HG03432 (cell line): ENCODE measurements around the gene NMT1.
A peak's percentile ranks its signal among the peaks of the same experiment; 100 is the strongest.

ENCODE experiments used
- ATAC-seq: cut with Tn5 transposase; IDR thresholded peaks from one replicate; pipeline ENCODE4 v1.9.1; 2021; ENCODE audit warnings: mild to moderate bottlenecking, moderate library complexity; ENCODE audit not compliant: unreplicated experiment

NMT1 gene

DNA sequence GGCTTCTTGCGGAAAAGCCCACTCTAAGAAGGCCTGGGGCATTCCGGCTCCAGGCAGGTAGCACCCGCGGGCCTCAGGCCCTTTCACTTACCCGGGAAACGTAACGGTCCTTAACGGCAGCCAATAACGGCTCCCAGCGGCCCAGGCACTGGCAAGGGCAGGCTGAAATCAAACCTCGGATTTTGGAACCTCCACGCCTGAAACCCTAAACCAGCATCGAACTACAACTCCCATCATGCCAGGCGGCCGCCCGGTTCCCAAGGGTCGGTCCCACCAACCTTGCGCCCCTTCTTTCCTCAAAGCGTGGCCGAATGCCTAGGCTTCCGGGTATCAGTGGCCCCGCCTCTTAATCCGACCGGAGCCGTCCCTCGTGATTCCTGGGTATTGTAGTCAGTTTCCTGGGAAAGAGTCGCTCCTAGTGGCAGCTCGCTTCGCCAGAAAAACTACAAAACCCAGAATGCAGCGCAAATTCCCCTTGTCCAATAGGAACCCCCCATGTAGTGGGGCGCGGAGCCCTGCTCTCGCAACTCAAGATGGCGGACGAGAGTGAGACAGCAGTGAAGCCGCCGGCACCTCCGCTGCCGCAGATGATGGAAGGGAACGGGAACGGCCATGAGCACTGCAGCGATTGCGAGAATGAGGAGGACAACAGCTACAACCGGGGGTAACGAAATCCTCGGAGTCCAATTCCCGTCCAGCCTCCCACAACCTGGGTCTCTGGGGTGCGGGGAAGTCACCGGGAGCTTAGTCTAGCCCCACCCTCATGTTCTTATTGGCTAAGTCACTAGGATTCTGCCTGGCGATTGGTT, at the start of gene NMT1:
TSS of gene NMT1 (plus strand) at position 521 of the 809 bp plus-strand sequence. CDS start at position 534, 13 bp downstream.
- peak; percentile 91 for ATAC-seq

DNA sequence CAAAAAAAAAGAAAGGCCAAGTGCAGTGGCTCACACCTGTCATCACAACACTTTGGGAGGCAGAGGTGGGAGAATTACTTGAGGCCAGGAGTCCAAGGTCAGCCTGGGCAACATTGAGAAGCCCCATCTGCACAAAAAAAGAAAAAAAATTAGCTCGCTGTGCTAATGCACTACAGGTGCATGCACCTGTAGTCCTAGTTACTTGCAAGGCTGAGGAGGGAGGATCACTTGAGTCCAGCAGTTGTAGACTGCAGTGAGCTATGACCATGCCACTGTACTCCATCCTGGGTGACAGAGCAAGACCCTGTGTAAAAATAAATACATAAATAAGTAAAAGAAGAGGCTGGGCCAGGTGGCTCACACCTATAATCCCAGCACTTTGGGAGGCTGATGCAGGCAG, 49.4 kb upstream of the NMT1 start:
- ATAC-seq: no peak

DNA sequence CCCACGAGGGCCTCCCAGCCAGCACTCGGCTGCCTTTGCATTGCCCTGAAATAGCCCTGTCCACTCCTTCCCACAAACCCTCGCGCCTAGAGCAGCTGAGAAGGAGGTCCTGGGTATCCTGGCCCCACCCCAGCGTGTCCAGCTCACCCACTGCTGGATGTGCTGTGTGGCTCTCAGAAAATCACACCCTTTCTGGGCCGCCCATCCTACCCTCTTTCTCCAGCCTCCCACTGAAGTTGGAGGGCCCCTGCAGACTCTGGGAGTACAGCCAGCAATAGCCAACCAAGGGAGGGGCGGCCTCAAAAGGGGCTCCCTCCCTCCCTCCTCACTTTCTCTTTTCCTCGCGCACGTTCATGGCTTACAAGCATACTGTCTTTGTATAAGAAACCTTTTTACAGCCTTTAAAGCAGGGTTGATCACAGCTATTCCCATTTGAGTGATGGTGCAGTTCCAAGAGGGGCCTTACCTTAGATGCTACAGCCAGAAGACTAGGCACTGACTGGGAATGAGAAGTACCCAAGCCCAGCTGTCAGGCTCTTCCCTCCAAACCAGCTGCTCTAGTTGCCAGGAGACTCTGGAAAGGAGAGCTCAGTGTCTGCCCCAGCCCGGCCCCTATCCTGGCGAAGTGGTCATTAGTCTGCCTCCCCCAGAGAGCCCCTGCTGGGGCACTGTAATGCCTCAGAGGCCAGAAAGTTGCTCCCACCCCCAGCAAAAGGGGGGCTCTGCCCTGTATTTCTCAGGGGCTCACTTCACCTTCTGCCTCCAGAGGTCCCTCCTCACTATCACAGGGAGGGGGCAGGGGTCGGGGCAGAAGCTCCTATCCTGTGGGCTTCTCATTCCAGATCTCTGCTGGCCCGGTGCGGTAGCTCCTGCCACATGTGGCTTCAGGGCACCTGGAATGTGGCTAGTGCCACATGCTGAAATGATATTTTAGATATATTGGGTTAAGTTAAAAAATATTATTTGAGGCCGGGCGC, 47.8 kb upstream of the NMT1 start:
- no peak for ATAC-seq

DNA sequence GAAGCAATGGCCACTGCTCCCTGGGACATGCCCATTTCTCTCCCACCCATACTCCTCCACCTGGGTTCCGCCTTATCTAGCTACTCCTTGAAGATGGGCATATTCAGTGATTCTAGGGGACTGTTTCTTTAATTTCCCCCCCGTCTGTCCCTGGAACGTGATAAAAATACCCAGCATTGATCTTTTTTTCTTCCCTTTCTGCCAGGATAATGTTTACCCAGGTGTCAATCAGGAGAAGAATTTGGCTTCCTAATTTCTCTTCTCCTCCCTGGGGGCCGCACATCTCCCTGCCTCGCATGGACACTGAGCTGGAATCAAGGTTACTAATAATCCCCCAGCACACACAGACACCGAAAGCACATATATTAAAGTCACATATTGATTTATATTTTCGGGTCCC, 44.9 kb upstream of the NMT1 start:
- no peak for ATAC-seq

DNA sequence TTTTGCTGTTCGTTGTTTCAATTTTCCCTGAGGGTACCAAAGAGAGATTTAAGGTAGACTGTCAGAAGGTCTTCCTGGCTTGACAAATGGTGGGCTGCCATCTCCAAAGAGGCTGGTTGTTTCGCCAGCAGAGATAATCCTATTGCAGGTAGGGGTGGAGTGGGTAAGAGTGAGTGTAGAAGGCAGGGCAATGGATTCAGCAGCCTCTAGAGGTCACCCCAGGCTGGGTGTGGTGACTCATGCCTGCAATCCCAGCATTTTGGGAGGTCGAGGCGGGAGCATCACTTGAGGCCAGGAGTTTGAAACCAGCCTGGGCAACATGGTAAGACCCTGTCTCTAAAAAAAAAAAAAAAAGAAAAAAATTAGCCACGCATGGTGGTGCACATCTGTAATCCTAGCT, 44.3 kb upstream of the NMT1 start:
- ATAC-seq: no peak

DNA sequence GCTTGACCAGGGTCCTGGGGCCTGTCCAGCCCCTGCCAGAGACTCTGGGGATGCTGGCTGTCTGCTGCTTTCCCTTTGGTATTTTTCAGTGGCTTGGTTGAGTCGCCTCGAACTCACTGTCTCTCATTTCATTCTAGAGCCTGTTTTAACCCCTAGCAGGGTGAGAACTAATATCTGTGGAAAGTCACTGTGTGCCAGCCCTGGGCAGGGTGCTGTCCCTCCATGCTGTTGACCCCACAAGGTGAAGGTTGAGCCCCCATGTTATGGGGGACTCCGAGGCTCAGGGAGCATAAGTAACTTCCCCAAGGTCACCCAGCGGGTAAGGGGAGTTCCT, 42.6 kb upstream of the NMT1 start:
- no peak for ATAC-seq

DNA sequence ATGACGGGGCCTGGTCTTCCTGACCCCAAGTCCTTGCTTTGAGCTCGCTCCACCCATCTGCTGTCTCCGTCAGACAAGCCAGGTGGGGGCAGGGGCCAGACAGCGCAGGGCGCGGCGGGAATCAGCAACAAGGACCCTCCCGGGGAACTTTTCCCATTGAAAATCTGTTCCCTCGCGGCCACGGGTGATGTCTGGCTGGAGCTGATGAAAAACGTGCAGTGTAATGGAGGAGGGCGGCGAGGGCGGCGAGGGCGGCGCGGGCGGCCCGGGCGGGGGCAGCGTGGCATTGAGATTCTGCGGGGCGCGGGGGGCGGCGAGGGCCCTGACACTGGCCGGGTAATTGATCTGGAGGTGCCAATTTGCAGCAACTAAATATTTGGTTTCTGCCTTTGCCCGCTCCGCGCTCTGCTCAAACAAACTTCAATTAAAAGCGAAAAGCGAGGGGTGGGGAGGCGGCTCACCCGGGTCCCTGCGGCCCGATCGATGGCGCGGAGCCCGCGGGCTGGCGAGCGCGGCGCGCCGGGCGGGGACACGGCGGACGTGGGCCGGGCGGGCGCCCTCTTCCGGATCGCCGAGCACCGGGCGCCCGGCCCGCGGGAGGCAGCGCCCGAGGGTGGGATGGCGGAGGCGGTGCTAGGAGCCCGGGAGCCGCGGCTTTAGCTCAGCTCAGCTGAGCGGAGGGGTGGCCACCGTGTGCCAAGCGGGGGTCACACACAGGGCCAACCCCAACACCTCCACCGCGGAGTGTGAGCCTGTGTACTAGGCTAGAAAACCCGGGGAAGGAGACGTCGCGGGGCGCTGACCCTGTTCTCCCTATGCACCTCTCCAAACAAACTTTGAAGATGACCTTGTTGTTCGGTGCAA, 42.0 kb upstream of the NMT1 start:
- peak; percentile 51 for ATAC-seq

DNA sequence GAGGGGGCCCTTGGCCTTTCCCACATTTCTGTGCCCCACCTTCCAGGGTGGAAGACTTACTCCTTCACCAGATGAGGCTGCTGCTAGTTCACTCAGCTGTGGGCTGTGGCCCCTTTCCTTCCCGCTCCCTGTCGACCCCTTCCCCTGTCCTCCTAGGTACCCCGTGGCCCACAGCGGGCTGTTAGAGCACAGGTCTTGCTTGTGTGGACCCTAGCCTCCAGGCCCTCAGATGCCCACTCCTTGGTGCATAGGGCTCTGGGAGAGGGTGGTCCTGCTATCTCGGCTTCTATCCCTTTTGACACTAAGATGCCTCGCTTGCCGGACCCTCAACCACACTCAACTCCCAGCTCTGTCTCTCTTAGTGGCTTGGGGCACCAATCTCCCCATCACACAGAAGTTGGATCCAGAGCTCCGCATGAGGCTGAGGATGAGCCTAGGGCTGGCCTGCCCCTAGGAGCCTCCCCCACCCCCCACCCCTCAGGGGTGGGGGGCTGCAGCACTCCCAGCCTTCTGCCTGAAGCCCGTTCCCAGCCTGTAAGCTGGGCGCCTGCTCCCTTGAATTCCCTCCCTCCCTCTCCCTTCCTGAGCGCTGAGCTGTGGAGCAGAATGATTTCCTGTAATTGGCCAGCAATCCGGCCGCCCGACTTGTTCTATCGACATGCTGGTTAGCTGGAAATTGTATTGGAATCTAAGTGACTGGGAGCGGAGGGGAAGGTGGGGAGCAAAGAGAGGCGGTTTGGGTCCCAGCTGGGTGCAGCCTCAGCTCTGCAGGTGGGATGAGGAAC, 40.6 kb upstream of the NMT1 start:
- ATAC-seq: no peak

DNA sequence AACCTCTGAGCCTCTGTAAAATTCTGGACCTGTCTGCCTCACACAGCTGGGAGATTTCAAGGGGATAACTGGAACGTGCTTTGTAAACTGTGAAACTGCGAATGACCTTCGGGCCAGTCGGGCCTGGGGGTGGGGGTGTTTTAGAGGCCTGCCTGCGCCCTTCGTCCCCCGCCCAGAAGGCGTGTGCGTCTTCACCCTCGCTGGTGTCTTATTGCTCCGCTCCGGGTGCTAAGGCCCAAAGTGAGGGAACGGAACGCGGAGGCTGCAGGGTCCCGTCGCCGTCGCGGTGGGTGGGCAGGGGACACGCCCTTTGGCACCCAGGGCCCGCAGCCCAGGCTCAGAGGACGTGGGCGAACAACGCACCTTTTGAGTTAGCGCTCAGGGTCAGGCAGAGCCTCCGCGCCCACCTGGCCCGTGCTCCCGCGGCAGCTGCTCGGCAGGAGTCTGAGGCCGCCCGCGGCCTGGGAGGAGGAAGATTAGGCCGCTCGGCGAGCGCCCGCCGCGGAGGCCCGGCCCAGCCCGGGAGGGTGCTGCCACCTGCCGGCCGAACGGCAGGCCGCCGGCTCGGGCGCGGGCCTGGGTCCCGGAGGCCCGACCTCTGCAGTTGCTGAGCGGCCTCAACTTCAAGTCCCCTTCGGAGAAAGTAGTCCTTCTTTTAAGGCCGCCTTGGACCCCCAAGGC, 39.4 kb upstream of the NMT1 start:
- peak; percentile 57 for ATAC-seq

DNA sequence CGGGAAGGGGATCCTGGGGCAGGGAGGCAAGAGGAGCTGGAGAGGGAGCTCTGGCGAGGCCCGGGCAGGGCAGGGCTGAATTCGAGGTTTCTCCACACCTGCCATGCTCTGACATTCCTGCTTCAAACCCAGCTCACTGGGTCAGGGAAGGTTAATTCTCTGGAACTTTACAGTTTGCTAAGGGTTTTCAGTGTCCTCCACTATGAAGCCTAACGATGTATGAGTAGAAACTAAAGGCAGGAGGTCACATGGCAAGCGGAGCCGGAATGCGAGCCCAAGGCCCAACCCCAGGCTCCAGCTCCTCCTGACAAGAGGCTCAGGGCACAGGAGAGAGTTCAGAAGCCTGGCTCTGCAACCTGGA, 38.8 kb upstream of the NMT1 start:
- ATAC-seq: no peak

DNA sequence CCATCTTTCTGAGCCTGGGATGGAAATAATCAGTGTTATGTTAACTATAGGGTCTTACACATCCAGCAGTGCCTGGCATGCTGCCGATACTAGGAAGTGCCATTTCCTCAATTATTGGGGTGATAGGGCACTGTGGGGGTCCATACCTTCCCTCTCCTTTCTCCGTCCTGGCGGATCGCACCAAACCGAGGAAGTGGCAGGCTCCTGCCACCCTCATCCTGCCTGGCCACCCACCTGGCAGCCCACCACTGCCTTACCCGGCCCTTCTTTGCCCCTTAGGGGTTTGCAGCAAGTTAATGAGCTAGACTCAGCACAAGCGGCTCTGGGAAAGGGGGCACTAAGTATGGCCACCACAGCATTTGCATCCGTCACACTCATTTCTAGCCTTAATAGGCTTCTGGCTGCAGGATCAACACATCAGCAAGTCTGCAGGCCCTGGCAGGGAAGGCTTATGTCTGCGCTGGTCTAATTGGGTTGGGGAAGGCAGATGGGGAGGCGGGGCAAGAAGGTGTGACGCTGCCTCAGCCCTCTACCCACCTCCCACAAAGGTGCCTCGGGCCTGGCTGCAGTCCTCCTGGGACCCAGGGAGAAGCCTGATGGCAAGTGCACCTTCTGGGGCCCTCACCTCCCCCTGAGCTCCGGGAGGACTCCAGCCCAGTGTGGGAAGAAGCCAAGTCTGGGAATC, 38.3 kb upstream of the NMT1 start:
- no peak for ATAC-seq

DNA sequence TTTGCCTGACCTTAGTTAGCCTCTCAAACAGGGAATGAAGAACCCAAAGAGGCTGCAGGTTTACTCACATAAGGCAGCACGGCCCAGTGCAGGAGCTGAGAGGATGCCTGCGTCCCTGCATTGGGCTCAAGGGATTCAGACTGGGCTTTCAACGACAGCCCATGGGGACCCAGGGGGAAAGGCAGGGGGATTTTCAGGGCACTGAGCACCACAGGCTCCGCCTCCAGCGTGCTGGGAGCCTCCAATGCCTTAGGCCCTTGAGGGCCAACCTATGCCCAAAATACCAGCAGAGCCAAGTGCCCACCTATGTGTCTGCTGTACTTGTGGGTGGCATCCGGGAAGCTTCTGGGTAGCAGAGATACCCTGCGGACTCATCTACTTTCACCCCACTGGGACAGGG, 32.0 kb upstream of the NMT1 start:
- no peak for ATAC-seq

DNA sequence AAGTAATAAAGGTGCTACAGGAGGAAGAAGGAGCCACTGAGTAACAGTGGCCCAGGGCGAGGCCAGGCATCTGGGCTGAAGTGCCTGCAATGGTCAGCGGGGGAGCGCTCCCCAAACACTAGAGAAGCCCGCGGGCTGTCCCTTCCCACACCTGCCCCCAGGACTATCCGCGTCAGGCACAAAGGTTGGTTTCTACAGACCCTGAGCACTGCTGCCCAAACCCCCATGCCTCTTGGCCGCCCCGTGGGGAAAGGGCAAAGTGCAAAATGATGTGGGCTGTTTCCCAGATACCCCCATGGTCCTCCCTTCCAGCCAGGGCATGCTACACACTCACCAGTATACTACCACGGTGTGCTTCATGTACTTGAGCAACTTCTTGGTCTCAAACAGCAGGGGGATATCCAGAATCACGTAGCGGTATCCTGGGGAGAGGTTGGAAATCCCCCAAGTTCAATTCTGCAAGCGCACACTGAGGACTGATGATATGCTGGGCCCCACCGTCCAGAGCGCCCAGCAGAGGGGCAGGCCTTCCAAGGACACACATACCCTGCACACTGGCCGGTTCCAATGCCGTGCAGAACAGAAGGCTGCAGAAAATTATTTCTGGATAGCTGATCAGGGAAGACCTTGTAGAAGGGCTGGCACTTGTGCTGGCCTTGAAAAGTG, 31.2 kb upstream of the NMT1 start:
- ATAC-seq: no peak

DNA sequence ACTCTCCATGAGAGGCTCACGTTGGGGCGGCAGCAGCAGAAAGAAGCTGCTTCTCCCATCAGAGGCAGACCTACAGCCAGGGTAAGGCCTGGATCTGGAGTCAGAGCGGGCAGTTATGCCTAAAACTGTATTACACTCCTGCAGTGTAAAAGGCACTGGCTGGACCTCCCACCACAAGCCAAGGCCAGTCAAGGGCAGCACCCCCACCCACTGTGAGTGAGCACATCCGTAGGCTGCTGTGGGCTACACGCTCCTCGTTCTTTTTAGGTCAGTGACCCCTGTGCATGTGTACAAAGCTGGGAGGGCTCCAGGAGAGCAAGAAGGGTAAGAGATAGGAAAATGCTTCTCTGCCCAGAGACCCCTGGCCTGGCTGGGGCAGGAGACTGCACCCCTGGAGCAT, 30.4 kb upstream of the NMT1 start:
- ATAC-seq: no peak

DNA sequence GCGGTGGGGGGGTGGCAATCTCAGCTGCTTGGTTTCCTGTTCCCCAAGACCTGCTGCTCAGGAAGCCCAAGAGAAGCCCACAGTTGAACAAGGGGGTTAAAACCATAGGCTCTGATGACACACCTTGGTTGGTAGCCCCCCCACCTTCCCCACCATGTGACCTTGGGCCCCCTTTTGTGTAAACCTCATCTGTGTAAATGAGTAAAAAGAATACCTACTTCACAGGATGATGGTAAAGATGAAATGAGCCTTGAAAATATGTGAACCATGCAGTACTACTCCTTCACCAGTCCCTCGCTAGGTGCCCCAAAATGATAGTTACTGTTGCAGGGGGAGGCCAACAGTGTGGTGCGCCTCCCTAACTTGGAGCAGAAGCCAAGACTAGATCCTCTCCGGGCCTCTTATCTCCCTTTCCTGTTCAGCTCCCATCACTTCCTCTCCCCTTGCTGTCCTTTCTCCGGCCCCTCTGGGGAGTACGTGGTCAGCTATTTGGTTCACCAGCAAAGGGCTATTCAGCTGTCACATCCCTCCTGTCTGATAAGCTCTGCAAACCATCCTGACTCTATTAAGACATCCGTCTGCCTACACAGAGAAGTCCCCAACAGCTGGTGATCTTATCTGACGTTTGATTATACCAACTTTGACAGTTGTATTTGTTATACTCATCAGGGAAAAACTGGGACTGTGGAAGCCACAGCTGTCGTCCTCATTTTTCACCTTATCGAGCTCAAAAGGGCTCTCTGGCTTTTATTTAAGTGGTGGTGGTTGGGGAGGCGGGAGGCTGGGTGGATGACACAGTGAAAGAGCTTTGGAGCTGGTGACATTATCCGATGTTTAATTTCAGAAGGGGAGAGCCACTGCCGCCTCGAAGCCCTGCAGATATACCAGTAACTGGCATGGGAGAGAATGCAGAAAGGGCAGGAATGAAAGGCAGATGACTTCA, 29.6 kb upstream of the NMT1 start:
- no peak for ATAC-seq

DNA sequence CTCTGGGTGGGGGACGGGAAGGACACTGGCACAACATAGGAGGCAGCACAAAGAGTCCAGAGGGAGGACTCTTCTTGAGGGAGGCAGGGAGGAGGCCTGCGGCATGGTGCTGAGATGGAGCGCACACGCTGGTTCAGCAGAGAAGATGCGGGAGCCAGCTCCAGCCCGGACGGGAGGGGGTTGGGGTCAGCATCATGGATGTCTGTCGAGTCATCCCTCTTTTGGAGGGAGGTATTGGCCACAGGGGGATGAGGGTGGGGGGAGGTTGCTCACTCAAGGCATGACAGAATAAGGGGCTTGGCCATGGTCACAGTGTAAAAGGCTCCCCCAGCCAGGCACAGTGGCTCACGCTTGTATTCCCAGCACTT, 29.0 kb upstream of the NMT1 start:
- ATAC-seq: no peak

DNA sequence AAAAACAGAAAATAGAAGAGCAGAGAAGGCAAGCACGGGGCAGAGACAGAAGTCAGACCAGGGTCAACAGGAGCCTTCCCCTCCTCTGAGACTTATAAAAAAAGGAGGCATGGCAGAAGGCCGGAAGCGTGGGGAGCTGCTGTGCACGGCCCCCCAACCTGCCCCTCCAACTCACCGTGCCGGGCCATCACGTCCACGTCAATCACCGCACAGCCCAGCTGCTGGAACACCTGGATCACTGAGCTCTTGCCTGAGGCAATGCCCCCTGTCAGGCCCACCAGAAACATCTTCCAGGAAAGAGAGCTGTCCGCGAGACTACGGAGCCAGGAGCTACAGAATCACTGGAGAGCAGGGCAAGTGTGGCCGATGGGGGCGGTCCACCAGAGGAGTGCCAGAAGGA, 26.5 kb upstream of the NMT1 start:
- no peak for ATAC-seq

DNA sequence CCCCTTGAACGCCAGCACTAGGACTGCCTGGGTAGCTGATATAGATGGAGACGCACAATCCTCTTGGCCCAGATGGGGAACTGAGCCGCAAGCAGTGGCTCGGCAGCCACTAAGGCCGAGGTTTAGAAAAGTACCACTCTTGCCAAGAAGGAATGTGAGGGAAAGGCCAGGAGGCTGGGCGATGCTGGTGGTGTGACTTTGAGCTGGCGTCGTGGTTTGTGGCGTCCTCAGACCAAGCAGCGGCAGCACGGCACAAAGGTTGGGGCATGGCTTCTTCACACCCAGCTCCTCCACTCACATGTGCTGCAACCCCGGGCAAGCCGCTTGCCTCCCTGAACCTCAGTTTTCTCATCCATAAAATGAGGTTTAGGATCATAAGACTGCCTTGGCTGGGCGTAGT, 25.3 kb upstream of the NMT1 start:
- no peak for ATAC-seq
